Hematopoietic multipotent progenitor cell treated with erythropoietin and hydrocortisone succinate and interleukin-3 and kit ligand, for 8 days (in vitro differentiated cells): ENCODE measurements around the gene GRN.
A peak's percentile ranks its signal among the peaks of the same experiment; 100 is the strongest.

Source experiments
- DNase-seq: peaks from one replicate; pipeline ENCODE4 v3.0.0-alpha.2; 2015

The GRN gene

DNA sequence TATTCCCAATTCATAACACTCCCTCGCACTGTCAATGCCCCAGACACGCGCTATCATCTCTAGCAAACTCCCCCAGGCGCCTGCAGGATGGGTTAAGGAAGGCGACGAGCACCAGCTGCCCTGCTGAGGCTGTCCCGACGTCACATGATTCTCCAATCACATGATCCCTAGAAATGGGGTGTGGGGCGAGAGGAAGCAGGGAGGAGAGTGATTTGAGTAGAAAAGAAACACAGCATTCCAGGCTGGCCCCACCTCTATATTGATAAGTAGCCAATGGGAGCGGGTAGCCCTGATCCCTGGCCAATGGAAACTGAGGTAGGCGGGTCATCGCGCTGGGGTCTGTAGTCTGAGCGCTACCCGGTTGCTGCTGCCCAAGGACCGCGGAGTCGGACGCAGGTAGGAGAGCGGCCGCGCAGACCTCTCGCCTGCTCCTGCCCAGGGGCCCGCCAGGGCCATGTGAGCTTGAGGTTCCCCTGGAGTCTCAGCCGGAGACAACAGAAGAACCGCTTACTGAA, at the start of gene GRN:
Gene GRN, plus strand, starts transcription at position 364 of the 515 bp plus-strand sequence. CDS start 3,863 bp downstream, outside the sequence.
- peak; percentile 97 for DNase-seq

DNA sequence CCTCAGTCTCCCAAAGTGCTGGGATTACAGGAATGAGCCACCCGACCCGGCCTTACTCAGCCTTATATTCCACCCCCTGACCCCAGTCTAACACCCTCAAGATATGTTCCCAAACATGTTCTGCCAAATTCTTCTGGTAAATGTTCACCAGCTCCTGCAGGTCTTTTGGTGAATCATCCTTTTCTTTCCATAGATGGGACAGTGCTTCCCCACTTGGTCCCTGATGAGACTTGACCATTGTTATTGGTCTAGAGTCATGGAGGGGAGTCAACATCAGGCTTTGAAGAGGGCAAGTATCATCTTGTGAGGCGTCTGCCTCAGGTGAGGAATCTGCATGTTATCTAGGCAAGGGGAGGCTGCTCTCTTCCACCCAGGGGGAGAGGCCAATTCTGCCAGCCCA, 47.1 kb upstream of the GRN start:
- no peak for DNase-seq

DNA sequence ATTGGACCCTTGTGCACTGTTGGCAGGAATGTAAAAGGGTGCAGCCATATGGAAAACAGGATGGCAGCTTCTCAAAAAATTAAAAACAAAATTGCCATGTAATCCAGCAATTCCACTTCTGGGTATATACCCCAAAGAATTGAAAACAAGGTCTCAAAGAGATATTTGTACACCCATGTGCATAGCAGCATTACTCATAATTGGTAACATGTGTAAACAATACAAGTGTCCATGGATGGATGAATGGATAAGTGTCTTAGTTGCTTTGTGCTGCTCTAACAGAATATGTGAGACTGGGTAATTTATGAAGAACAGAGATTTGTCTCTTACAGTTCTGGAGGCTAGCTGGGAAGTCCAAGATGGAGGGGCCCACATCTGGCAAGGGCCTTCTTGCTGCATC, 40.5 kb upstream of the GRN start:
- no peak for DNase-seq

DNA sequence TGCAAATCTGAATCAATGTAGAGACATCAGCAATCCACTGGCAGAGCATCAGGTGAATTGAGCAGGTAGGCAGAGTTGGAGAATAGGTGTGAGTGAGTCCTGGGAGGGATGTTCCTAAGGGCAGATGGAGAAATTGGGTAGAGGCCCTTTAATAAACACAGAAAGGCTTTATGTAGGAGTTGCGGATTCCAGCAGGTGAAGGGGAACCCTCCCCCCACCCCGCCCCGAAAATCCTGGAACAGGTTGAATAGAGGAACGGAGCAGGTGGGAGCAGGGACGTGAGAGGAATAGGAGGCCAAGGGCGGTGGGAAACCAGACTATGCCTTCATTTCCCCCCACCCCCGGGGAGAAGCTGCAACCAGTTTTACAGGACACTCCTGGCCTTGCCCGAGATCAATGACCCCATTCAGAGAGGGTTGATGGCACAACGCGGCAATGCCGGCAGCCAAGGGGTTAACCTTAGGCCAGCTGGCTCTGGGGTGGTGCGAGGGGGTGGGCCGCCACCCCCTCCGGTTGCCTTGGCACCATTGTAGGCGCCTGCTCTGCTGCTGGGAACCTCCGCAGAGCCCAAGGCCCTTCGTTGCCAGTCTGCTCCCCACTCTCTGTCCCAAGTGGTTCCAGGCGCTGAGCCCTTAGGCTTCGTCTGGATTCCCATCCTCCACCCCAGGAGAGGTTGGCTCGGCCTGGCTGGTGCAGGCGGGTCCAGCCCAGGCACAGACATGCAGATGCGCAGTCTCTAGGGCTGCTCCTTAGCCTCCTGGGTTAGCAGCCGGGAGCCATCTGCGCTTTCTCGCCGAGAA, 37.5 kb upstream of the GRN start:
- DNase-seq, result peak; percentile 19

DNA sequence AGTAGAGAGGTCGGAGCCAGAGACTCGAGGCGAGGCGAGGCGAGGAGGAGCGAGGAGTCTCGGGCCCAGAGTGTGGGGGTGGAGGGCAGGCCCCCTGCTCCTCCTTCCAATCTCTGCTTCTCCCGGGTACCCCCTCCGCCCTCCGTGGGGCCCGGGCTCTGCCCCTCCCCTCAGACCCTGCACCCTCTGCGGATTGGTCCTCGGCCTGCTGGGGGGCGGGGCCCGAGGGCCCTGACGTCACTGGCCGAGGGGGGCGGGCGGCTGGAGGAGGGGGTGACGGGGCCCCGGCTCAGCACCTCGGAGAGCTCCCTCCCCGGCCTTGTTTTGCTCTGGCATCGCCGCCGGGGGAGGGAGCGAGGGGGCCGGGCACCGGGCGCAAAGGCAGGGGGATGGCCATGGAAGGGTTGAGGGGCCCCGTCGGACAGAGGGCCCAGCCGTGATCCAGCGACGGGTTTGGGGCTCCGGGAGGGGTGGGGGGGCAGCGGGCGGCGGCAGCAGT, 36.7 kb upstream of the GRN start, which contains the start of gene RUNDC3A:
Gene RUNDC3A, plus strand, starts transcription at position 282 of the 499 bp plus-strand sequence. CDS start 232 bp downstream, outside the sequence.
- peak; percentile 70 for DNase-seq

DNA sequence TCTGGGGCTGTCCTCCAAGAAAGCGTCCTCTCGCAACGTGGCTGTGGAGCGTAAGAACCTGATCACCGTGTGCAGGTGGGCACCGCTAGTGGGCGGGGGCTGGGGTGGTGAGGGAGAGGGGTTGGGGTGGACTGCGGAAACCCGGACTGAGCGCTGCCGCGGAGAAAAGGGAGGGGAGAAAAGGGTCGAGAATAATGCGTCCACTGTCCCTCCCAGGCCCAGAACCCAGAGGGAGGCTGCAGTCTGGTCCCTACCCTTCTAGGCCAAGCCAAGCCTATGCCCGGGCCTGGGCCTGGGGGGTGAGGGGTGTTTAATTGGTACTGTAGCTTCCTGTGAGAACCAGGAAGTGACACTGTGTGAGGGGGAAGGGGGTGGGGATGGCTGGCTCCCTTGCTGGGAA, 36.2 kb upstream of the GRN start:
- DNase-seq, result no peak

DNA sequence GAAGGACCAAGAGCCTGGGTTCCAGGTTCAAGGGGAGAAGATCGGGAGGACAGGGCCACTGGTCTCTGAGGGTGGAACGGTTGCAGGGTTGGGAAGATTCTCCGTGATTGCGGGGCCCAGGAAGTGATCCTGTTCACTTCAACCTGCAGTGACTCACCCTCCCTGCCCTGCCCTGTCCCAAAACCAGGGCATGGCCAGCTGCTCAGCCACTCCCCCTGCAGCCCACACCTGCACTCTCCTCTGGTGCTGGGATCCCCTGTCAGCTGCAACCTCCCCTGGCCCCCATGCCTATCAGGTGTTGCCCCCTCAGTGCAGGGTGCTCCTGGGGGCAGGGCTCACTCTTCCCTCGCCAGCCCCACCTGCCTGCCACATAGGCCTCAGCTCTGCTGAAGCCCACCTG, 35.6 kb upstream of the GRN start:
- no peak for DNase-seq

DNA sequence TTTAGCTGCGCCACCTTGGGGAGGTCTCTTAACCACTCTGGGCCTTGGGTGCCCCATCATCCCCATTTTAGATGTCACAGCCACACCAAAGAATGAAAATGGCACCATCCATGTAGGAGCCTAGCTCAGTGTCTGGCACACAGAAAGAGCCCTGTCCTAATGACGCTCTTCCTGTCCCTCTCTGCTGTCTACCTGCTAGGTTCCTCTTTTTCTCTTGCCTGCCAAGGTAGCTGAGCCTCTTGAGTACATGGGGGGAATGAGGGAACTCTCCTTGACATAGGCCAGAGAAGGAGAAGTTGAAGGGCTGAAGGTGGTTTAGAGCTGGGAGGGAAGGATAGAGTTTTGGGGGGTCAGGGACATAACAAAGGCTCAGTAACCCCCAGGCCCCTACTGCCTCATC, 34.9 kb upstream of the GRN start:
- no peak for DNase-seq

DNA sequence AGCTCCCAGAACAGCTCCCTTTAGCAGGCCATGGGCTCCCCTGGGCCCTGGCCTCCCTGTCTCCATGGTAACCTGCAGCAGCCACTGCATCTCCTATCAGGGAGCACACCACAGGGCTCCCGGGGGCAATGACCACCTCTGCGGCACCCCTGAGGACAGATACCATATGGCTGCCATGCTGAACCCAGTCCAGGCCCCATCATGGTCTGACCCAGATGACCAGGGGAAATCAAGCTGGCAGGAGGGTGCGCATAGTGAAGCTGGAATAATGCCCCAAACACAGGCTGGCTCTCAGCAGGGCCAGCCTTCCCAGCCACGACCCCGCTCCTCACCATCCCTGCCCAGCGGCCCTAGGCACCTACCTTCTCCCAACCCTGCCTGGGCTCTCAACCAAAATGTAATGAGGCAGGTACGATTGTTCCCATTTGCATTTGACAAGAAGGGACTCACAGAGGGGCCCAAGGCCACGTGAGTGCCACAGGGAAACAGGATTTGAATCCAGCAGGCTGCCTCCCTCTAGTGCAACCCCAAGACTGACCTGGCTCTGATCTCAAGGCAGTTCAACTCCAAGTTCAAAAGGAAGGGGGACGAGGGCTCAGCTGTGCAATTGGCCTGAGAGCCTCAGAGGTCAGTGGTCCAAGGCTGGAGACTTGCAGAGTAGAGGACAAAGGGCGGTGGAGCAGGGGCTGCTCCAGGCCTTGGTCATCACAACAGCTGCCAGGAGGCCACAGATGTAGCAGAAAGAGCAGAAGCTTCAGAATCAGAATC, 34.3 kb upstream of the GRN start:
- DNase-seq, result no peak

DNA sequence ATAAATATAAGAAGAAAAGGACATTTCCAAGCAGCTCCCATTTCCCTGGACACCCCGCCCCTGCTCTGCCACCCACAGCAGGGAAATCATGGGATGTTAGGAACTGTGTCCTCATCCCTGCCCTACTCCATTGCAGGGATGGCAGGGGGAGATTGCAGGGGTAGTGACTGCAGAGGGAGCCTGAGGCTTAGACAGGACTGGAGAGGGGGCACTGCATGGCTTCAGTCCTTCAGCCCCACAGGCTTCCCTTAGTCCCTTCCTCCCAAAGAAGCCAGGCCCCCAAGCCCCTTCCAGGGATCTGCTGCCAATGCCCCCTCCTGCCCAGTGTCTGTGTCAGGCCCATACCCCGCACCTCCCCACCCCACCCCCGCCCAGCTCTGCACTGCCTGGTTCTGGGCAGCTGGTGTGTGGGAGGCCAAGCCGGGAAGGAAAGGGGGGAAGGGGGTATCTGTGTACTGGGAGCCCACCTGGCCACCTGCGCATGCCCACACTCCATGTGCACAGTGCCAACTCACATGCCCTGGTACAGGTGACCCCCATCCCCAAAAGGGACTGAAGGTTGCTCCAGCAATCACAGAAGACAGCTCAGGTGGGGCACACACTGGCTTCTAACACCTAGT, 33.4 kb upstream of the GRN start:
- DNase-seq, result no peak

DNA sequence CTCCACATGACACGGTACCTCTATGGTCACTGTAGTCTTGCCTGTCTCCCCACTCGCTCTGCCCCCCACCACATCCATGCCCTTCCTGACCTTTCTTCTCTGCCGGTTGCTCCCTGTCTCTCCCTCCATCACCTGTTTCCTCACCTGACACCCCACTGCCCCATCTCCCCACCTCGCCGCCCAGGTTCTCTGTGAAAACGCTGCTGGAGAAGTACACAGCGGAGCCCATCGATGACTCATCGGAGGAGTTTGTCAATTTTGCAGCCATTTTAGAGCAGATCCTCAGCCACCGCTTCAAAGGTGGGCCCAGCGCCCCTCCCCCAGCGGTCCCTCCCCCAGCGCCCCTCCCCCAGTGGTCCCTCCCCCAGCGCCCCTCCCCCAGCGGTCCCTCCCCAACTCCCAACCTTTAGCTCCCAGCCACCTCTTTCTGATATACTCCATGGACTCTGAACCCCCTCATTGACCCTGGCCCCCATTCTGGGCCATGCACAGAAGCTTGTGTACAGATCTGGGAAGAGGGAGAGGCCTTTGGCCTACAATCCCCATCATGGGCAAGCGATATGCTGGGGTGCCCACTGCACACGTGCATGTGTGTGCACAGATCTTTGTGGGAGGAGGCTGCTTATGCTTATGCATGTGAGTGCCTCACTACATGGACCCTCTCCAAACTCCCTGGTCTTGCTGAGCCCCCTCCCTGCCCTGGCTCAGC, 32.6 kb upstream of the GRN start:
- DNase-seq, result no peak

DNA sequence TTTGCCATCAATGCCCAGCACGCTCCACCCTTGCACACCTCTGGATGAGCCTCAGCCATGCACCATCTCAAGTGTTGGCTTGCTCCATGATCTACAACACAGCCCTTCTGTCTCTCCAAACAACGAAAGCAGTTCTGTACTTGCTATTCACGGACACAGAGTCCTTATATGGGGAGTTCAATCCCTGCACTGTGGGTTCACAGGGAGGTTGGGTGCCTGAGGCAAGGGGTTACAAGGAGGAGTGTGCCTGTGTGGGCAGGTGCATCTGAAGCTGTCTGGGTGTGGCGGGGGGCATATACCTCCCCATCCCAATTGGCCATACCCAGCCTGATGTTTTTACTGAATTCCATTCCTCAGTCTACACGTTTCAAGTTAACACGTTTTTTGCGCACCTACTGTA, 31.1 kb upstream of the GRN start:
- DNase-seq, result no peak

DNA sequence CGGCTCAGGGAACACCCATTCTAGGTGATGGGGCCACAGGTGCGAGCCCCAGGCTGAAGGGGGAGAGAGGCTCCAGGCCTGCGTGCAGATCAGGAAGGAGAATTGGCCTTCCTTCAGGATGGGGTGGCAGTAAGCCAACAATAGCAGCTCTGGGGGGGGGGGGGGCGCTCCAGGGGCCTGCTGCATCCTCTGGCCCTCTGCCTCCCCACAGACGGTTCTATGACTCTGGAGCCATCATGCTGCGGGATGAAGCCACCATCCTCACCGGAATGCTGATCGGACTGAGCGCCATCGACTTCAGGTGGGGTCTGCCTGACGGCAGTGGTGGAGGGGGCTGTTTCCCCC, 30.6 kb upstream of the GRN start:
- DNase-seq, result no peak

DNA sequence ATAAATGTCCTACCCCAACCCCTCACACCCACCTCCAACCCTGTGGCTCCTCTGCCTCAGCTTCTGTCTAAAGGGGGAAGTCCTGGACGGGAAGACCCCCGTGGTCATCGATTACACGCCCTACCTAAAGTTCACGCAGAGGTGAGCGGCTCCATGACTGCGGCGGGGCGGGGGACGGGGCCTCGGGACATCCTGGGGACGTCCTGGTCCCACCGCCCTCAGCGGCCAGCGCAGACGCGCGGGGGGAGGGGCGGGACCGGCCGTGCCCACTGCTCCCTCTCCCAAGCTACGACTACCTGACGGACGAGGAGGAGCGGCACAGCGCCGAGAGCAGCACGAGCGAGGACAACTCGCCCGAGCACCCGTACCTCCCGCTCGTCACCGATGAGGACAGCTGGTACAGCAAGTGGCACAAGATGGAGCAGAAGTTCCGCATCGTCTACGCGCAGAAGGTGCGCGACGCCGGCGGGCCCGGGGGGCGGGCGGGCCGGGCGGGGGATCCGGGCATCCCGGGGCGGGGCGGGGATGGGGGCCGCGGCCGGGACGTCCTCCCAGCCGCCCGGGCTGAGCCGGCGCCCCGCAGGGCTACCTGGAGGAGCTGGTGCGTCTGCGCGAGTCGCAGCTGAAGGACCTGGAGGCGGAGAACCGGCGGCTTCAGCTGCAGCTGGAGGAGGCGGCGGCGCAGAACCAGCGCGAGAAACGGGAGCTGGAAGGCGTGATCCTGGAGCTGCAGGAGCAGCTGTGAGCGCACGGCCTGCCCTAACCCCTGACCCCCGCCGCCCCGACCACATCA, 30.0 kb upstream of the GRN start:
- peak; percentile 16 for DNase-seq

DNA sequence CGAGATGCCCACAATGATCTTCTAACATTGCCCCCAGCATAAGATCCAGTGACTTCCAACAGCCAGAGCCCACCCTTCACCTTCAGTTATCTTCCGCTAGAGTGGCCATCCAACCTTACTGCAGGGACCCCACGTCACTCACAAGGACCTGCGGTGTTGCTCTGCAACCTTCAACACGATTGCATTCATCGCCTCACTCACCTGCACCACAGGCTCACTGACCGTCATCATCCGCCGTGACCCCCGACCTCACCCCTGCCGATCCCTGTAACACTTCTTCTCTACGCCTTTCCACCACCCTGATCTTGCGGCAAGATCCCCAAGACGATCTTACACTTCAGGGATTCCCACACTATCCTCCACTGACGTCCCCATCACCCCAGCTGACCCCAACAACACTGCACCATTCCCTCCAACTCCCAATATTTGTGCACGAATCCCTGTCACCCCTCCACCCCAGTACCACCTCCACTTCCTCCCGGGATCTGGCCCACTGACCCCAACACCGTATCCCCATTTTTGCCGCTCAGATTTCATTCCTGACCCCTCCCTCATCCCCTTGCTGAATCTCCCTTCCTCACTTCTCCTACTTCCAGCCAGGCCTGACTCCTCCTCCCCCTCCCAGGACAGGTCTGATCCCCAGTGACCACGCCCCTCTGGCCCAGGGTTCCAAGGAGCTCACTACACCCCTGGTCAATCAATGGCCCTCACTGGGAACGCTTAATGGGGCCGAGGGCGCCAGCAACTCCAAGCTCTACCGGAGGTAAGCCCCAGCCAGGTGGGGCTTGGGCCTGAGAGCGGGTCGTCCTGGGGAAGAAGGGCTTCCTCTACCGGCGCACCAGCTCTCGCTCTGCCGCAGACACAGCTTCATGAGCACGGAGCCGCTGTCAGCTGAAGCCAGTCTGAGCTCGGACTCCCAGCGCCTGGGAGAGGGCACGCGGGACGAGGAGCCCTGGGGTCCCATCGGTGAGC, 29.1 kb upstream of the GRN start:
- DNase-seq, result peak; percentile 6

DNA sequence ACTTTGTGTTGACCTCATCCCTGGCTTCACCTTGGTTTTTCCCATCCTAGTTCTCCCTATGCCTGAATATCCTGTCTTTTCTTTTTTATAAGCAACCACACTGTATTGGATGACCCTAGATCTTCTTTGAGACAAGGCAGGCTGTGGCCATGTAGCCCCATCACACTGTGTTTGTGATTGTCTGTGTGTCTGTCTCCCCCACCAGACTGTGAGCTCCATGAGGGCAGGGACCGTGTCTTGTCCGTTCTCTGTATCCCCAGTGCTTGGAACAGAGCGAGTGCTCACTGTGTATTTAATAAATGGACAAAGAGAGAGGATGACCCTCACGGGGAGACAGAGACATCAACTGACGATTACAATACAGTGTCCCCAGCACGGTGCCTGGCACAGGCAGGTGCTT, 27.6 kb upstream of the GRN start:
- DNase-seq, result peak; percentile 14

DNA sequence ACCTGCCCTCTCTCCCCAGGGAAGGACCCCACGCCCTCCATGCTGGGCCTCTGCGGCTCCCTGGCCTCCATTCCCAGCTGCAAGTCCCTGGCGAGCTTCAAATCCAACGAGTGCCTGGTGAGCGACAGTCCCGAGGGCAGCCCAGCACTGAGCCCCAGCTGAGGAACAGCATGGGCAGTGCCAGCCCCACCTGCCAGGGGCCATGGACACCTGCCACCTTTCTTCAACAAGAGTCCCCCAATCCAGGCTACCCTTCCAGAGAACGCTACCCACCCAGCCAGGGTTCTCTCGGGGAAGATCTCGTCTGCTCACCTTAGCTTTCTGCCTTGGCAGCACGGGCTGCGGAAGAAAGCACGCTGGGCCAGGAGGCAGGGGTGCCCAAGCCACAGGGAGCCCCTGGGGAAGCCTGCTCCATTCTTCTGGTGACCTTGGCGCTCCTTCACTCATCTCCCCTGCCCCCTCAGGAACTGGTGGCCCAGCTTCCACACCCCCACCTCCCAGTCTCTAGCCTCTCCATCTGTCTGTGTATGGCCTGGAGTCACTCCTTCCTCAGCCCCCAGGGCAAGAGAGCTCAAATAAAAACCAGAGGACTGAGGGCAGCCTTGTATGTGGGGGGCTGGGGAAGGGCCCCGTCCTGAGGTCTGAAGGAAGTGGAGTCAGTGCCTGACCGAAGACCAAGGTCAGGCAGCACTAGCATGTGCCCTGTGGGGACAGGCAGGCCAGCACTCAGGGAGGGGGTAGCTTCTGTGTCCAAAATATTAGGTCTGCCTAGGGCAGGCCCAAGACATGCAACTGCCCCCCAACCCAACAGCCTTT, 26.8 kb upstream of the GRN start:
- no peak for DNase-seq

DNA sequence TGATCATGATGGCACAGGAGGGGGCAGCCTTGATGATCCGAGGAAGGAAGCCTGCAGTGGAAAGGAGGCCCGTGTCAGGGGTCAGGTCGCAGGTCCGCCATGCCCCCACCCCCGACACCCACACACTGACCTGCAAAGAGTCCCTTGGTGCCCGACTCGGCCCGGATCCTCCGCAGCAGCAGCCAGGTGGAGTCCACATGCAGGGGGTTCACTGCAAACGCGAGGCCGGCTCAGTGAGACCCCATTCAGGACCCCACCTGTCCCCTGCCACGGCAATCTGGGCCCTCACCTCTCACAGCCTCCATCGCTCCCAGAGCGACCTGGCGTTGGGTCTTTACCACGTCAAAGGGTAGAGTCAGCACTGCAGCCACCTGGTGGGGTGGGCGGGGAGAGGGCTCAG, 25.0 kb upstream of the GRN start:
- DNase-seq, result no peak

DNA sequence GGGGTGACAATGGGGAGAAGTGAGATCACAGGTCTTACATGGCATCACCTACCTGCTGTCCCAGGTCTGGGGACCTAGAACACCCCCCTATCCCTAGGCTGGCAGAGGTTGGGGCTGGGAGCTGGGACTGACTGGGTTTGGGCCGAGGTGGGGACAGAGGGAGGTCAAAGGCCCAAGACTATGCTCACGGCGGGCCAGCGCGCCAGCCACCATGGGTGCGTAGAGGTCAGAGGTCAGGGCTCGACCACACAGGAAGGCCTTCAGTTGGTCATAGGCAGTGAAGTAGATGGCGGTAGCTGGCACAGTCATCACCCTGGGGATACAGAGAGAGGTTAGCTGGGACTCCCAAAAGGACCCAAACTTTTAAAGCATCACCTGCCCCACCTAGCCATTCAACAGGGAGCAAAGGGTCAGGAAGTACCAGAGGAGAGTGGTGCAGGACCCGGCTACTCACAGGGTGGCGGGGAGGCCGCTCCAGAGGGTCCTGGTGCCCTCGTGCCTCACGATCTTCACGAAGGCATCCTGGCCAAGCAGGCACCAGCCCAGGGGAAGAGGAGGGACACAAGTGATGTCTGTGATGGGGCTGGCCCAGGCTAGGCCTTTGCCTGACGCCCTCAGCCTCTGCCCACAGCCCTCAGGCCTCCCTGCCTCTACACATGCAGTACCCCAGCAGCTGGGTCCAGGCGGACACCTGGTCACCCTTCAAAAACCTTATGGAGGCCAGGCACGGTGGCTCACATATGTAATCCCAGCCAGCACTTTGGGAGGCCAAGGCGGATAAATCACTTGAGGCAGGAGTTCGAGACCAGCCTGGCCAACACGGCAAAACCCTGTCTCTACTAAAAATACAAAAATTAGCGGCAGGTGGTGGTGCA, 23.6 kb upstream of the GRN start:
- no peak for DNase-seq
